HG03571 (cell line): ENCODE data around the gene NLRP8.
"Not testable (repeated sequence)": the region's sequence is repeated elsewhere in the genome, so short reads cannot be mapped to it uniquely, and the experiment has no call there.

Source experiments
- ATAC-seq: cut with Tn5 transposase; IDR thresholded peaks from one replicate; pipeline ENCODE4 v1.9.1; 2021; ENCODE audit not compliant: unreplicated experiment

NLRP8 gene

GRCh38 chr19:55962186-55962585 is 14.6 kb downstream of the NLRP8 start:
- no peak for ATAC-seq

GRCh38 chr19:55973982-55974381 is 26.4 kb downstream of the NLRP8 start:
- ATAC-seq = no peak

GRCh38 chr19:55980415-55980814 is 32.8 kb downstream of the NLRP8 start:
- no peak for ATAC-seq

- ATAC-seq = no peak
Observed at GRCh38 chr19:55985254-55985653, 37.6 kb downstream of the NLRP8 start.

DNA sequence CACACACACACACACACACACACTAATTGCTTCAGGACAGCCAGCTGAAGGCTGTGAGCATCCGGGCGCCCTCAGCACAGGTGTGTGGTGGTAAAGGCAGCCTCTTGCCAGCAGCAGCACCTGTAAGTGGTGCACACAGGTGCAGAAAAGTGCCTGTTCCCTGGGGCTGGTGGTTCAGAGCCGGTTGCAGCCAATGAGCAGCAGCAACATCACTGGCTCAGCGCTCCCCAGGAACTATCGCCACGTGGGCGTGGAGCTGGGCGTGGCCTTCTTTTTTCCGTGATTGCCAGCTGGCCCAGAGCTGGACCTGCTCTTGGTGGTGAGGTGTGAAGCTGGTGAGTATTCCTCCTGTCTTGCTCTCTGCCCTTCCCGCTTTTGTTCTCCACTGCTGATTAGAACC is 38.9 kb downstream of the NLRP8 start, which contains the start of gene NLRP5:
NLRP5 (plus strand) TSS at position 289 of the 400 bp plus-strand sequence.
- no peak for ATAC-seq

GRCh38 chr19:55990831-55991230 is 43.2 kb downstream of the NLRP8 start:
- no peak for ATAC-seq

DNA sequence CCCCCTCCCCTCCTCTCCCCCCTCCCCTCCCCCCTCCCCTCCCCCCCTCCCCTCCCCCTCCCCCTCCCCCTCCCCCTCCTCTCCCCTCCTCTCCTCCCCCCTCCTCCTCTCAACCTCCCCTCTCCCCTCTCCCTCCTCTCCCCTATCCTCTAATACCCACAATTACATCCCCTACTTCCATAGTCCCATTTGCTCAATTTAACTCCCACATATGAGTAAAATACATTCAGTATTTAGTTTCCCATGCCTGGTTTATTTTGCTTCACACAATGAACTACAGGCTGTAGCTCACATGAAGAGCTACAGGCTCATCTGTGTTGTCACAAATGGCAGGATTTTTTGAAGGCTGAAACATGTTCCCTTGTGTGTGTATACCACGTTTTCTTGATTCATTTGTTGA is 45.9 kb downstream of the NLRP8 start:
- no peak for ATAC-seq

DNA sequence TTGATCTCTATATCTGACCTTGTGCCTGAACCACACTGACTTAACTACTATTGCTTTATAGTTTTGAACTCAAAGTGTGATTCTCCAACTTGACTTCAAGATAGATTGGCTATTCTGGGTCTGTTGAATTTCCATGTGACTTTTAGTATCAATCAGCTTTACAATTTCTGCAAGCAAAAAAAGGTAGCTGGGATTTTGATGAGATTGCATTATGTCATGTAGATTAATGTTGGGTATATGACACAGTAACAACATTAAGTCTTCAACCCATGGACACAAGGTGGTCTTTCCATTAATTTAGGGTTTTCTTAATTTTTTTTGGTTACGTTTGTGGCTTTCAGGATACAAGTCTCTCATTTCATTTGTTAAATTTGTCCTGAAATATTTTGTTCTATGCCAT is 67.1 kb downstream of the NLRP8 start:
- no peak for ATAC-seq

GRCh38 chr19:56015756-56016155 is 68.1 kb downstream of the NLRP8 start:
- no peak for ATAC-seq

GRCh38 chr19:56019325-56019724 is 71.7 kb downstream of the NLRP8 start:
- ATAC-seq = not testable (repeated sequence)

DNA sequence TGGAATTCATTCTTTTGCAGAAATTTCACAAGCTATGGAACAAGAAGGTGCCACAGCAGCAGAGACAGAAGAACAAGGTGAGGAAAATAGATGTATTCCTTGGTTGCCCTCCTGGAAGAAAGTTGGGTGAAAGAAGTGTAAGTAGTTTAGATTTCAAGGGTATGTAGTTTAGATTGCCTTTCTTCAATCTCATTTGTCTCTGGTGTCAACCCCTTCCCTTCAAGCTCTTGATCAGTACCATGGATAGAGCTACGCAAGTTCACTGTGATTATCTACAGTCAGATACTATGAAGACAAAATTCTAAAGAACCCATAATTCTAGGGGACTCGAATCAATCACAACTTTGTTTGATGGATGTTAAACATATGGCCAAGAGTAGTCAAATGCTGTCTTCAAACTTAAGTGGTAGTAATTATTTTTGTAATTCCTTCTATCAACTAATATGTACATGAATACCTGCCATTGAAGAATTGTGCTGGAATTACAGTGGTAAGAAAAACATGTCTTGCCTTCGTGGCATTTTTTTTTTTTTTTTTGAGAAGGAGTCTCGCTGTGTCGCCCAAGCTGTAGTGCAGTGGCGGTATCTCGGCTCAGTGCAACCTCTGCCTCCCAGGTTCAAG is 72.8 kb downstream of the NLRP8 start:
- not testable (repeated sequence) for ATAC-seq

- no peak for ATAC-seq
Observed at GRCh38 chr19:56026769-56027168, 79.1 kb downstream of the NLRP8 start.
